Daoy (cell line): ENCODE measurements around the gene IRF2BP2. TPM values are rescaled to one million over a fixed set of nuclear protein-coding genes. Genes with fewer than 3 reads are reported as not detected.
A peak's percentile ranks its signal among the peaks of the same experiment; 100 is the strongest.
"Not testable (repeated sequence)": the region's sequence is repeated elsewhere in the genome, so short reads cannot be mapped to it uniquely, and the experiment has no call there.

Experiments
- DNase-seq: peaks from one replicate; pipeline ENCODE4 v3.0.0-alpha.2; 2015; ENCODE audit warnings: low read depth
- total RNA-seq: library from RNA; depleted of rRNA; stranded (reverse); fragments of >200 nt; shearing (Covaris generic); gene quantifications from 2 replicates; pipeline ENCODE4 v1.2.3, GENCODE V29; 2014; rRNA removed

Gene IRF2BP2
- 50.6 and 51.9 TPM in 2 replicates for total RNA-seq

GRCh38 chr1:234610061-234610665, at the start of gene IRF2BP2:
TSS of gene IRF2BP2 (minus strand) at chr1:234610178. CDS start at chr1:234609494, 684 bp downstream.
- peak; percentile 93 for DNase-seq

GRCh38 chr1:234659538-234659937, 49.6 kb upstream of the IRF2BP2 start:
- DNase-seq = peak; percentile 84

GRCh38 chr1:234658138-234658537, 48.2 kb upstream of the IRF2BP2 start:
- peak; percentile 82 for DNase-seq

- peak; percentile 97 for DNase-seq
These were observed 47.1 kb upstream of the IRF2BP2 start for GRCh38 chr1:234656944-234657654.

GRCh38 chr1:234656070-234656895, 46.3 kb upstream of the IRF2BP2 start:
- peak; percentile 33 for DNase-seq

GRCh38 chr1:234655328-234656069, 45.5 kb upstream of the IRF2BP2 start:
- DNase-seq = peak; percentile 37

GRCh38 chr1:234654002-234654733, 44.2 kb upstream of the IRF2BP2 start:
- DNase-seq = no peak

GRCh38 chr1:234649432-234650081, 39.6 kb upstream of the IRF2BP2 start:
- peak; percentile 19 for DNase-seq

- peak; percentile 28 for DNase-seq
These were observed 37.8 kb upstream of the IRF2BP2 start for GRCh38 chr1:234647758-234648157.

GRCh38 chr1:234647245-234647644, 37.3 kb upstream of the IRF2BP2 start:
- no peak for DNase-seq

- no peak for DNase-seq
These were observed 36.0 kb upstream of the IRF2BP2 start for GRCh38 chr1:234645964-234646363.

GRCh38 chr1:234645474-234645953, 35.5 kb upstream of the IRF2BP2 start:
- DNase-seq = no peak

- DNase-seq = no peak
These were observed 35.0 kb upstream of the IRF2BP2 start for GRCh38 chr1:234644928-234645327.

GRCh38 chr1:234643850-234644134, 33.8 kb upstream of the IRF2BP2 start:
- DNase-seq = no peak

GRCh38 chr1:234643111-234643849, 33.3 kb upstream of the IRF2BP2 start:
- DNase-seq = no peak

- no peak for DNase-seq
These were observed 32.5 kb upstream of the IRF2BP2 start for GRCh38 chr1:234642428-234642827.

GRCh38 chr1:234639961-234640360, 30.0 kb upstream of the IRF2BP2 start:
- DNase-seq = no peak

GRCh38 chr1:234638832-234639799, 29.1 kb upstream of the IRF2BP2 start:
- peak; percentile 32 for DNase-seq

- DNase-seq = not testable (repeated sequence)
These were observed 24.9 kb upstream of the IRF2BP2 start for GRCh38 chr1:234634922-234635321.
